Measurements from ENCODE around the gene IRF5. TPM values are rescaled to one million over a fixed set of nuclear protein-coding genes. Genes with fewer than 3 reads are reported as not detected.

Gene IRF5
- total RNA-seq, 1 donor from 2014 or later, result 0.36 TPM

- DNase-seq (ENCODE audit: low read depth) (no peak), FAIRE-seq (no peak)
- H3K4me2 ChIP-seq (ENCODE audit: low read length), result no peak overlapping the region
- no peaks in the 10 kb centered on the region for H3K4me1 ChIP-seq (ENCODE audit: insufficient read depth, low read length)
- peaks cover 1% of the 10 kb centered on the region for H3K36me3 Mint-ChIP-seq (ENCODE audit: low read depth, unreplicated experiment)
- peaks cover 13% of the 10 kb centered on the region for H3K9me3 Mint-ChIP-seq (ENCODE audit: unreplicated experiment)
- no peak overlapping the region for H3K4me3 ChIP-seq (ENCODE audit: insufficient read depth, low read depth, low read length)
- peaks cover 7% of the 10 kb centered on the region for H3K27me3 ChIP-seq (ENCODE audit: insufficient read depth, low read length)
- H3K9me3 ChIP-seq (ENCODE audit: insufficient read depth, low read depth, low read length), result no peaks in the 10 kb centered on the region
- H3K36me3 ChIP-seq (ENCODE audit: insufficient read depth, low read length), result no peaks in the 10 kb centered on the region
- peaks cover 2% of the 10 kb centered on the region for H3K4me1 Mint-ChIP-seq (ENCODE audit: low read depth, unreplicated experiment)
- no peak overlapping the region for H3K27ac ChIP-seq (ENCODE audit: low read depth, low read length)
- no peaks in the 10 kb centered on the region for H3K79me2 ChIP-seq (ENCODE audit: insufficient read depth, low read length)
- TF ChIP-seq CTCF (IDR thresholded peaks at IDR 0.05; ENCODE audit: insufficient read depth, low read depth, low read length) (no peak), EZH2 (IDR thresholded peaks at IDR 0.05; ENCODE audit: insufficient read depth, low read length) (no peak)
- no peak overlapping the region for H3K27ac Mint-ChIP-seq (ENCODE audit: unreplicated experiment)
- H3K9ac ChIP-seq (ENCODE audit: low read length), result no peak overlapping the region
- H3K27me3 Mint-ChIP-seq (ENCODE audit: low read depth, unreplicated experiment), result peaks cover 20% of the 10 kb centered on the region
- H4K20me1 ChIP-seq (ENCODE audit: insufficient read depth, low read length), result no peaks in the 10 kb centered on the region
- no peak overlapping the region for H2AFZ ChIP-seq (ENCODE audit: low read depth, low read length)
- no peak overlapping the region for H3K4me3 Mint-ChIP-seq (ENCODE audit: unreplicated experiment)
These were observed 37.5 kb upstream of the IRF5 start for GRCh38 chr7:128900237-128900636.

DNA sequence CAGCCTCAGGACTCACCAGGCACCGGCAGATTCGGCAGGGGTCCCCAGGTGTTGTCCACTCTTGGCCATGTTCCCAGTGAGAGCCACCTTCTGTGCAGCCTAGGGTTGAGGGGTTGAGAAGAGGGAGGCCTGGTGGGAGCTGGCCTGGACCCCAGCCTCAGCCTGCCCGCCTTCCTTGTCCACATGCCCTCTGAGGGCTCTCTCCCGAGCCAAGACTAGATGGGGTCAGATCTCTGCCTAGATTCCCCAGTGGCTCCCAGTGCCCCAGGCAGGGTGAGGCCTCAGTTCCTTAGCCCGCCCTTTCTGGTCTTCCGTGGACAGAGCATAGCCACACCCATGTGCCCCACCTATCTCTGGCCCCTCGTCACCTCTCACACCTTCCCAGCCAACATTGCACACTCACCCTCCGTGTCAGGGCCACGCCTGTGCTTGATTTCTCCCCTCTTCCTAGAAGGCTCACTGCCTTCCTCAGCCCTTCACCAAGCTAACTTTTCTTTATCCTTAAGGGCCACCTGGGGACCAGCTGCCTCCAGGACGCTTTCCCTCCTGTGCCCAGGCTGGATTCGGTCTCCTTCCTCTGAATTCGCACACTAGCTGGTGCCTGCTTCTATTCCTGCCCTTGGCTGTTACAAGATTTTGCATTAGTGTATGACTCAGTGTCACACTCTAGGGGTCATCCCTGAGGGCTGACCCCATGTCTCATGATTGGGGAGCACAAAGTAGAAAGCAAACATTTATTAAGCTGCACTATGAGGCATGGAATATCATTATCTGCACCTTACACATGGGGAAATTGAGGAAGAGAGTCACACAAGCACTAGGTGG lies 34.8 kb upstream of the IRF5 start:
- Mint-ChIP-seq H3K36me3 (ENCODE audit: low read depth, unreplicated experiment) (peaks cover 8% of the 10 kb centered on the region), H3K27ac (ENCODE audit: unreplicated experiment) (peak overlapping the region; percentile 78), H3K4me3 (ENCODE audit: unreplicated experiment) (no peak overlapping the region), H3K9me3 (ENCODE audit: unreplicated experiment) (peaks cover 9% of the 10 kb centered on the region), H3K27me3 (ENCODE audit: low read depth, unreplicated experiment) (peaks cover 35% of the 10 kb centered on the region), H3K4me1 (ENCODE audit: low read depth, unreplicated experiment) (peaks cover 2% of the 10 kb centered on the region)
- peaks cover 4% of the 10 kb centered on the region for H3K27me3 ChIP-seq (ENCODE audit: insufficient read depth, low read length)
- no peak for DNase-seq (ENCODE audit: low read depth)
- TF ChIP-seq CTCF (IDR thresholded peaks at IDR 0.05; ENCODE audit: insufficient read depth, low read depth, low read length), result no peak
- TF ChIP-seq EZH2 (IDR thresholded peaks at IDR 0.05; ENCODE audit: insufficient read depth, low read length), result no peak
- H3K9me3 ChIP-seq (ENCODE audit: insufficient read depth, low read depth, low read length), result no peaks in the 10 kb centered on the region
- H3K27ac ChIP-seq (ENCODE audit: low read depth, low read length), result no peak overlapping the region
- H3K36me3 ChIP-seq (ENCODE audit: insufficient read depth, low read length), result no peaks in the 10 kb centered on the region
- no peak for FAIRE-seq
- H3K4me2 ChIP-seq (ENCODE audit: low read length), result no peak overlapping the region
- no peak overlapping the region for H3K4me3 ChIP-seq (ENCODE audit: insufficient read depth, low read depth, low read length)
- H3K4me1 ChIP-seq (ENCODE audit: insufficient read depth, low read length), result no peaks in the 10 kb centered on the region
- H4K20me1 ChIP-seq (ENCODE audit: insufficient read depth, low read length), result no peaks in the 10 kb centered on the region
- no peak overlapping the region for H2AFZ ChIP-seq (ENCODE audit: low read depth, low read length)
- H3K9ac ChIP-seq (ENCODE audit: low read length), result no peak overlapping the region
- no peaks in the 10 kb centered on the region for H3K79me2 ChIP-seq (ENCODE audit: insufficient read depth, low read length)
